Measurements from ENCODE around the gene MCF2L2. TPM values are rescaled to one million over a fixed set of nuclear protein-coding genes. Genes with fewer than 3 reads are reported as not detected.

Gene MCF2L2
- total and polyA plus RNA-seq, 2 experiments from 2014 or later = 6.7 to 14.6 TPM

DNA sequence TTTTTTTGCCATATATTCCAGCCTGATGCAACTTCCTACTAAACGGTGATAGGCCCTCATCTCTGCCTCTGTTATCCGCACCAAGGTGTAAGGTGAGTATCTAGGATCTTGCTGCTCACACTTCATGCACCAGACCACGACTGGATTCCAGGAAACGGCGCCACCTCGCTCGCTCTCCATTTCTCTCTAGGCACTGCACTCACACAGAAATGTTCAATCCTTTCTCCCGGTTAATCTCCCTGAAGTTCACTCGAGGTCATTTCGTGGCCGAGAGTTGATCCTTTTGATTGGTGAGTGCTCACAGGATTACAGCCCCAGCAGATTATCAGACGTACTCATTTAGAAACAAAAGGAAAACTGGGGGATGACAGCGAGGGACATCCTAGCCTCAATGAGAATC lies 28.1 kb downstream of the MCF2L2 start:
- H2AFZ ChIP-seq = no peak overlapping the region
- H3K9me3 Mint-ChIP-seq = no peaks in the 10 kb centered on the region; the same call in 2 of the 3 replicates
- H3K27ac Mint-ChIP-seq = peak overlapping the region; percentile 4; the same call in 1 of the 2 replicates
- no peak overlapping the region for H3K4me3 ChIP-seq
- ATAC-seq (peak; percentile 87), DNase-seq (ENCODE audit: low spot score) (peak; percentile 35)
- no peak overlapping the region for H3K4me3 Mint-ChIP-seq
- TF ChIP-seq CREB1 (CRISPR knock-in tag; IDR thresholded peaks at IDR 0.05; ENCODE audit: low read depth) (no peak), POLR2AphosphoS5 (IDR thresholded peaks at IDR 0.05; ENCODE audit: low read depth) (no peak), ZNF462 (CRISPR knock-in tag; IDR thresholded peaks at IDR 0.05) (no peak), CTCF (conservative IDR thresholded peaks at IDR 0.05; ENCODE audit: low read depth in 2 of 2) (peak in 1 of 2 experiments; percentile 31; a peak in 1 of 4 replicates), ZNF114 (CRISPR knock-in tag; IDR thresholded peaks at IDR 0.05) (no peak), ETS1 (IDR thresholded peaks at IDR 0.05) (no peak)
- no peak overlapping the region for H3K4me2 ChIP-seq
- 0 out of 2 replicates have a peak, but pooled peaks cover 5% of the 10 kb centered on the region for H3K4me1 ChIP-seq (ENCODE audit: insufficient read depth)
- 0 out of 2 replicates have a peak, but pooled peaks cover 3% of the 10 kb centered on the region for H3F3A ChIP-seq (replicated peaks; ENCODE audit: low read depth)
- H3K4me1 Mint-ChIP-seq = peaks cover 8% of the 10 kb centered on the region
- no peaks in the 10 kb centered on the region for H3K9me2 ChIP-seq (ENCODE audit: insufficient read depth)
- peaks cover 6% of the 10 kb centered on the region; the same call in 1 of the 2 replicates for H4K20me1 ChIP-seq (replicated peaks; ENCODE audit: insufficient read depth)
- no peaks in the 10 kb centered on the region for H3K36me3 Mint-ChIP-seq (ENCODE audit: low read depth)
- no peaks in the 10 kb centered on the region for H3K27me3 ChIP-seq (ENCODE audit: insufficient read depth)
- no peaks in the 10 kb centered on the region for H3K36me3 ChIP-seq (ENCODE audit: insufficient read depth)
- H3K27ac ChIP-seq (ENCODE audit: low read depth) = no peak overlapping the region
- peaks cover 26% of the 10 kb centered on the region; the same call in 1 of the 2 replicates for H3K79me2 ChIP-seq (replicated peaks; ENCODE audit: insufficient read depth)
- peaks cover 3% of the 10 kb centered on the region for H3K27me3 Mint-ChIP-seq (ENCODE audit: insufficient read depth, low read depth, poor library complexity)

Data from GM23338 (cell line).